ENCODE results near the gene NFATC2. TPM values are rescaled to one million over a fixed set of nuclear protein-coding genes. Genes with fewer than 3 reads are reported as not detected.
"Not testable (repeated sequence)": the region's sequence is repeated elsewhere in the genome, so short reads cannot be mapped to it uniquely, and the experiment has no call there.

The NFATC2 gene
- total and polyA plus RNA-seq, 2 donors, result 2.1 to 8.8 TPM

GRCh38 chr20:51540580-51540979 lies 1.9 kb downstream of the NFATC2 start:
- Histone ChIP-seq H3K27ac (ENCODE audit: low read depth) (no peak overlapping the region), H3K4me3 (ENCODE audit: low read depth, low read length) (no peak overlapping the region), H3K4me1 (ENCODE audit: insufficient read depth) (peaks cover 2% of the 10 kb centered on the region), H3K36me3 (ENCODE audit: insufficient read depth) (no peaks in the 10 kb centered on the region)
- WGBS, result 61% methylated on average over 6 of the region's 6 CpGs
- no peak for DNase-seq (ENCODE audit: extremely low spot score)

DNA sequence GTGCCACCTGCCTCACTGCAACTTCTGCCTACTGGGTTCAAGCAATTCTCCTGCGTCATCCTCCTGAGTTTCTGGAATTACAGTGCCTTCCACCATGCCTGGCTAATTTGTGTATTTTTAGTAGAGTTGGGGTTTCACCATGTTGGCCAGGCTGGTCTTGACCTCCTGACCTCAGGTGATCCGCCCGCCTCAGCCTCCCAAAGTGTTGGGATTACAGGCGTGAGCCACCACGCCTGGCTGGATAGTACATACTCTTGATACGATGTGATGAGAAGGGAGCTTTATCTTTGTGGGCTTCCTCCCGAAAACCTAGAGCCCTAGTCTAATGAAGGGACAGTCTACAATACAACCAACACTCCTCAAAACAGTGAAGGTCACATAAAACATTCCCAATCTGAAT lies 2.4 kb downstream of the NFATC2 start:
- not testable (repeated sequence) for H3K4me3 ChIP-seq (ENCODE audit: low read depth, low read length); H3K4me1 ChIP-seq (ENCODE audit: insufficient read depth); H3K36me3 ChIP-seq (ENCODE audit: insufficient read depth); H3K27ac ChIP-seq (ENCODE audit: low read depth); DNase-seq (ENCODE audit: extremely low spot score)
- 88% methylated on average over 7 of the region's 7 CpGs for WGBS

DNA sequence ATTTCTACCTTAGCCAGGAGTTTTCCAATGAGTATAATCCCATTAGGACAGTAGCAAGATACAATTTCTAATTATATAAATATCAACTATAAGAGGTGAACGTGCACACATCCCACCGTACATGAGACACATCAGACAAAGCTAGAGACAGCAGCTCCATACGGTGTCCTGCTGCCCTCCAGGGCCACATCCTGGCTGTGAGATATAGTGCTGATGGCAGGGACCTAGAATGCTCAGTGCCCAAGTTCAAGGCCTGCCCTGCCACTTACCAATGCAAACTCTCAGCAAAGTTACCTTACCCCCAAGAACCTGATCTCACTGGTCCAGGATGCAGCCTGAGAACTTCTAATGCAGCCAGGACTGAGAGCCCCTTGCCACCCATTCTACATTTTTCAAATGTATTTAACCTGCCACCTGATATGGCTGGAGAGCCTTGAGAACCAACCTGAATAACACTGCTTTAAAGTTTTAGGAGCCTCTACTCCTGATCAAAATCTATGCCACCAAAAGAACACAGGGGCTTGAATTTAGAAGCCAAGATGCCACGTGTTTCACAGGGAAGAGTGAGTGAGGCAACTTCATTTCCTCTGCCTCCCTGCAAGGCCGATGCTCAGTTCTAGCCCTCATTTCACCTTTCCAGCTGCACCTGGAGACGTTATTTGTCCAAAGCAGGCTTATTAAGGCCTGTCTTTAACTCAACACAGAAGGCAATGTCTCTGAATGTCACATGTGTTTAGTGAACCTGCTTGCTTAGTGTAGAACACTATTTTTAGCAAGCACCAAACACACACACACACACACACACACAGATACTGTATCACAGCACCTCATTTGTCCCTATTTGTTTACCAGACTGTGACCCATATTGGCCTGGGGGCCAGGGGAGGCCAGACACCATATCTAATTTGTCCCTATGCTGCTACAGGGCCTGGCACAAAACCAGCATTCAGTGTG lies 6.1 kb downstream of the NFATC2 start:
- no peaks in the 10 kb centered on the region for H3K36me3 ChIP-seq (ENCODE audit: insufficient read depth)
- H3K27ac ChIP-seq (ENCODE audit: low read depth), result no peak overlapping the region
- H3K4me1 ChIP-seq (ENCODE audit: insufficient read depth), result no peaks in the 10 kb centered on the region
- no peak overlapping the region for H3K4me3 ChIP-seq (ENCODE audit: low read depth, low read length)
- DNase-seq (ENCODE audit: extremely low spot score), result no peak
- WGBS, result 70% methylated on average over 6 of the region's 6 CpGs

DNA sequence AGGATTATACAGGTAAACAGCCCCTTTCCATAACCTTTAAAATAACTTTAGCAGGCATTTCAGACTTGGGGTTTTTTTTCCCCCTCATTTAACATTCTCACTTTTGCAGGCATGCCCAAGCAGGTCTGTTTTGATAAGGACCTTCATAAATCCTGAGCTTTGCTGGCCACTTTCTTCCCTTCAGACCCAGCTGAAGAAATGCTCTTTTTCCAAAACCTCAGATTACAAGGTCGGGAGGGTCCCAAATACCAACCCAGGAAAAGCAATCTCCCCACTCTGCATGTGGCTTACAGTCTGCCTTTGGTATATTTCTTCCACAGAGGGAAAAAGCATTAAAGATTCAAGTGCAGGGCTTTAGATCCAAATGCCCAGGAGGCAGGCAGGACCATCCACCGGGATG lies 6.8 kb downstream of the NFATC2 start:
- no peak for DNase-seq (ENCODE audit: extremely low spot score)
- Histone ChIP-seq H3K27ac (ENCODE audit: low read depth) (no peak overlapping the region), H3K36me3 (ENCODE audit: insufficient read depth) (no peaks in the 10 kb centered on the region), H3K4me1 (ENCODE audit: insufficient read depth) (no peaks in the 10 kb centered on the region), H3K4me3 (ENCODE audit: low read depth, low read length) (no peak overlapping the region)
- 86% methylated on average over 2 of the region's 2 CpGs for WGBS

- no peak overlapping the region for H3K27ac ChIP-seq (ENCODE audit: low read depth)
- no peaks in the 10 kb centered on the region for H3K36me3 ChIP-seq (ENCODE audit: insufficient read depth)
- 75% methylated on average over 4 of the region's 4 CpGs for WGBS
- H3K4me3 ChIP-seq (ENCODE audit: low read depth, low read length), result no peak overlapping the region
- no peak for DNase-seq (ENCODE audit: extremely low spot score)
- no peaks in the 10 kb centered on the region for H3K4me1 ChIP-seq (ENCODE audit: insufficient read depth)
Measured at GRCh38 chr20:51535075-51535386, 7.5 kb downstream of the NFATC2 start.

DNA sequence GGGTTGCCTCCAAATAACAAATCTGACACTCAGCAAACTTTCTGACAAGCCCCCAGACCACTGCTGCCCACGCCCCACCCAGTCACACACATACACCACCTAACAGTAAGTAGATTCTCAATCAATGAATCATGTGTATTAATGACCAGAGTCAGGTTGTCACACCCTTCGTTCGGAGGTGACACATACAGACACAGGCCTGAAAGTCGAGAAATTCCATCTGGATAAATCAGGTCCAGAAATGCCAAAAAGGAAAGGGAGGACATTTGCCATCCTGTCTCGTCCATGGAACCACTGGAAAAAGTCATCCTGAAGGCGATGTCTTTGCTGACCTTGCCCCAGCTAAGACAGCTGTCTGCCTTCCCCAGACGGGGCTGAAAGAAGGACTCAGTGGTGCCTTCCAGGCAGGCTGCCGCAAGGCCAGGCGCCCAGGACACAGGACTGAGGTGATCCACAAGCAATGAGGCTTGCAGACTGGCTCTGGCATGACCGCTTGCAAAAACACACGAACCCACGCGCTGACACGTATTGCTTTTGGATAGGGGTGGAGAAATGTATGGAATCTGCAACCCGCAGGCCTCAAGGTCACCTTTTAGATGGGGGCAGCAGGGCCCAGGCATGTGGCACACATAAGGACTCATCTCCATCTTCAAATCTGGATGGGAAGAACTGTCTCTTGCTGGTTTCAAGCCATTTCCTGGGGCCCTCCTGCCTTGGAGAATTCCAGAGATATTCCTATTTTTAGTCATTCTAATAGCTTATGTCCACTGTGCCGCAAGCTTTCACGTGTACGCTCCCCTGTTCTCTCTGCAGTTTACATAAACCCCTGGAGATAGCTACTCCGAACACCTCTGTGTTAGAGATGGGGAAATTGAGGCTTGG lies 9.0 kb downstream of the NFATC2 start:
- H3K27ac ChIP-seq (ENCODE audit: low read depth), result no peak overlapping the region
- H3K4me1 ChIP-seq (ENCODE audit: insufficient read depth), result no peaks in the 10 kb centered on the region
- H3K36me3 ChIP-seq (ENCODE audit: insufficient read depth), result no peaks in the 10 kb centered on the region
- H3K4me3 ChIP-seq (ENCODE audit: low read depth, low read length), result no peak overlapping the region
- 82% methylated on average over 19 of the region's 19 CpGs for WGBS
- DNase-seq (ENCODE audit: extremely low spot score), result no peak

DNA sequence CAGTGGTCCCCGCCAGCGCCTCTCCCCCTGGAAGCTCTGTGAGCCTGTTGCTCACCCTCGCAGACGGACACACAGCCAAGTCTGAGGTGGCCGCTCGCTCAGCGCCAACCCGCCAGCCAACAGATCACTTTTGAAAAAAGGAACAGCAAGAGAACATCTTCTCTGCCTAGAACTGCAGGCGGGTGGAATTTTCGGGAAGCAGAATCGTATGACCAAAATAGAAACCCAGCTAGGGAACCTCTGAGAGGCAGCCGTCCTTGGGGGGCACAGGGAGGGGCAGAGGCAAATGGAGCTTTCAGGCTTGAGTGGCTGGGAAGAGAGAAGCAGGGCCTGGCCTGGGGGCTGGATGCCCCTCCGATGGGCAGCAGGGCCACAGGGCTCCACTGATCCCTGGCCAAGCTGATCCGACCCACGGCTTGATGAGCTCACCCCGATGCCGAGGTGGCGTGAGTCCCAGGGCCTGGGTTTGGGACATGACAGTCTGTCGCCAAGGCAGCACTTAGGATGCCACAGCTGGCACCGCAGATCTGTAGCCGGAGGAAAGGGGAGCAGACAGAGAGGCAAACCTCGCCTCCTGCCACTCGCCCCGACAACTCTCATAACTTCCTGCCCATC lies 9.8 kb downstream of the NFATC2 start:
- no peak for DNase-seq (ENCODE audit: extremely low spot score)
- Histone ChIP-seq H3K27ac (ENCODE audit: low read depth) (no peak overlapping the region), H3K36me3 (ENCODE audit: insufficient read depth) (no peaks in the 10 kb centered on the region), H3K4me1 (ENCODE audit: insufficient read depth) (no peaks in the 10 kb centered on the region), H3K4me3 (ENCODE audit: low read depth, low read length) (no peak overlapping the region)
- WGBS, result 64% methylated on average over 24 of the region's 24 CpGs

- 87% methylated on average over 12 of the region's 12 CpGs for WGBS
- DNase-seq (ENCODE audit: extremely low spot score), result no peak
- Histone ChIP-seq H3K4me1 (ENCODE audit: insufficient read depth) (no peaks in the 10 kb centered on the region), H3K36me3 (ENCODE audit: insufficient read depth) (no peaks in the 10 kb centered on the region), H3K27ac (ENCODE audit: low read depth) (no peak overlapping the region), H3K4me3 (ENCODE audit: low read depth, low read length) (no peak overlapping the region)
Measured at GRCh38 chr20:51531712-51532456, 10.6 kb downstream of the NFATC2 start.

DNA sequence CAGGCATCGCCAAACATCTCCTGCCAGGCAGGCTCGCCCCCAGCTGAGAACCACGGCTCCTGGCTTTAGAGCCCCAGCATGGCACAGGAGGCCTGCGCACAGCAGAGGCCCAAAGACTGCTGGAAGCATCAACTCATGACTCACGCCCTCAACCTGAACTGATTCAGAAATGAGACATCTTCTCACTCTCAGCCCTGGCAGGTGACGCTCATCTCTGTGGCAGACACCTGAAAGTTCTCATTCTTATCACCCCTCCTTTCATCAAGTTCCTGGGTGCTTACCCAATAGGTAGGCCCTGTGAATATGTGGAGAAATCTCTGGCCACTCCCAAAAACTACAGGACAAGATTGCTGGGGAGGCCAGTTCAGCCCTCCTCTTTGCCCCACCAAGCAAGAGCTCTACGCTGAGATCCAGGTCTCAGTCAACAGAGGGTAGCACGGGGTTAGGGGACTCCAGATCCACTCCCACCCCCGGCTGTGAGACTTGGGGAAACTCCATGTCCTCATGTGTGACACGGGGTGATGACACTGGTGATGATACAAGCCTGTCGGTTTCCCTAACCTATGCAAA lies 11.3 kb downstream of the NFATC2 start:
- no peak overlapping the region for H3K27ac ChIP-seq (ENCODE audit: low read depth)
- no peak overlapping the region for H3K4me3 ChIP-seq (ENCODE audit: low read depth, low read length)
- 94% methylated on average over 11 of the region's 11 CpGs for WGBS
- DNase-seq (ENCODE audit: extremely low spot score), result no peak
- no peaks in the 10 kb centered on the region for H3K36me3 ChIP-seq (ENCODE audit: insufficient read depth)
- H3K4me1 ChIP-seq (ENCODE audit: insufficient read depth), result no peaks in the 10 kb centered on the region

DNA sequence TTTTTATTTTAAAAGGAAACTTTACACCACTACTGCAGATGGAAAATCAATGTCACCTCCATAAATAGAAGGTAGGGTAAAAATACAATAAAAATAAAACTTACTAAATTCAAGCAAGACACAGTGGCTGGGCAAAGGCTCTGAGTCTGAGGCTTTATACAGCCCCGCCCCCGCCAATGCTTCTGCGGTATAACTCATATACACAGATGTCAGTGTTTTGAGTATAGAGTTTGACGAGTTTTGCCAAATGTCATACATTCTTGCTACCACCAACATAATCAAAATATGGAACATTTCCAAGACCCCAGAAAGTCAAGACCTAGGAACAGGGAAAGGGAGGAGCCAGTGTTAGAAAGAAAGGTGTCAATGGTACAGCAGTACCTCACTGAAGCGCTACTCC lies 12.8 kb downstream of the NFATC2 start:
- Histone ChIP-seq H3K4me3 (ENCODE audit: low read depth, low read length) (no peak overlapping the region), H3K36me3 (ENCODE audit: insufficient read depth) (no peaks in the 10 kb centered on the region), H3K4me1 (ENCODE audit: insufficient read depth) (no peaks in the 10 kb centered on the region), H3K27ac (ENCODE audit: low read depth) (no peak overlapping the region)
- 87% methylated on average over 5 of the region's 5 CpGs for WGBS
- no peak for DNase-seq (ENCODE audit: extremely low spot score)

- Histone ChIP-seq H3K27ac (ENCODE audit: low read depth) (no peak overlapping the region), H3K36me3 (ENCODE audit: insufficient read depth) (no peaks in the 10 kb centered on the region), H3K4me3 (ENCODE audit: low read depth, low read length) (no peak overlapping the region), H3K4me1 (ENCODE audit: insufficient read depth) (no peaks in the 10 kb centered on the region)
- DNase-seq (ENCODE audit: extremely low spot score), result no peak
- 51% methylated on average over 13 of the region's 13 CpGs for WGBS
Measured at GRCh38 chr20:51529081-51529681, 13.3 kb downstream of the NFATC2 start.

- Histone ChIP-seq H3K36me3 (ENCODE audit: insufficient read depth) (no peaks in the 10 kb centered on the region), H3K27ac (ENCODE audit: low read depth) (no peak overlapping the region), H3K4me1 (ENCODE audit: insufficient read depth) (no peaks in the 10 kb centered on the region), H3K4me3 (ENCODE audit: low read depth, low read length) (no peak overlapping the region)
- 86% methylated on average over 7 of the region's 7 CpGs for WGBS
- no peak for DNase-seq (ENCODE audit: extremely low spot score)
Measured at GRCh38 chr20:51528263-51529027, 14.1 kb downstream of the NFATC2 start.
